ENCODE data around the gene FRMD1. TPM values are rescaled to one million over a fixed set of nuclear protein-coding genes. Genes with fewer than 3 reads are reported as not detected.

FRMD1 gene
- total and polyA plus RNA-seq, 2 of the 8 experiments (the other 6 are each of a cell fraction or from before 2014, with no cell fraction given), result 0.36 TPM; not detected in 1

- TF ChIP-seq ZNF274 (IDR thresholded peaks at IDR 0.05; ENCODE audit: borderline replicate concordance, extremely low read depth, low read length), result no peak
- no peak for TF ChIP-seq PHF8 (conservative IDR thresholded peaks at IDR 0.05; ENCODE audit: low read depth, low read length)
- TF ChIP-seq CTBP2 (IDR thresholded peaks at IDR 0.05; ENCODE audit: borderline replicate concordance, insufficient read depth, insufficient read length, low read length), result no peak
- no peak for TF ChIP-seq TAF1 (IDR thresholded peaks at IDR 0.05; ENCODE audit: low read depth, low read length)
These were observed 74.1 kb downstream of the FRMD1 start (continued) for GRCh38 chr6:168004945-168005344.
